Neural progenitor cell (in vitro differentiated cells): ENCODE data around the gene SYNGR2. TPM values are rescaled to one million over a fixed set of nuclear protein-coding genes. Genes with fewer than 3 reads are reported as not detected.

ENCODE experiments used
- DNase-seq: peaks from one replicate; pipeline ENCODE4 v3.0.0-alpha.2; 2016; ENCODE audit warnings: low spot score
- H2AFZ ChIP-seq: fragments of 200-600 bp; sonication (generic); replicated peaks from 2 replicates; pipeline ENCODE4 v1.6.1; 2016; ENCODE audit warnings: antibody characterized with exemption
- H3F3A ChIP-seq: fragments of 200-600 bp; sonication (generic); 2 replicates; pipeline ENCODE4 v1.6.1; 2016; ENCODE audit warnings: antibody characterized with exemption, low read depth
- H3K27ac ChIP-seq: fragments of 200-600 bp; sonication (generic); 2 replicates; pipeline ENCODE4 v1.5.1; 2016; ENCODE audit warnings: mild to moderate bottlenecking
- H3K27me3 ChIP-seq: fragments of 200-600 bp; sonication (generic); 2 replicates; pipeline ENCODE4 v1.6.1; 2016; ENCODE audit warnings: mild to moderate bottlenecking, moderate library complexity
- H3K36me3 ChIP-seq: fragments of 200-600 bp; sonication (generic); 2 replicates; pipeline ENCODE4 v1.5.1; 2016
- H3K4me1 ChIP-seq: fragments of 200-600 bp; sonication (generic); 2 replicates; pipeline ENCODE4 v1.6.1; 2016; ENCODE audit warnings: mixed run types
- H3K4me2 ChIP-seq: fragments of 200-600 bp; sonication (generic); 2 replicates; pipeline ENCODE4 v1.6.1; 2016
- H3K4me3 ChIP-seq: fragments of 200-600 bp; sonication (generic); 2 replicates; pipeline ENCODE4 v1.5.1; 2016
- H3K79me2 ChIP-seq: fragments of 200-600 bp; sonication (generic); 2 replicates; pipeline ENCODE4 v1.6.1; 2016; ENCODE audit warnings: low read depth
- H3K9ac ChIP-seq: fragments of 200-600 bp; sonication (generic); 2 replicates; pipeline ENCODE4 v1.6.1; 2016
- H3K9me3 ChIP-seq: fragments of 200-600 bp; sonication (generic); 2 replicates; pipeline ENCODE4 v1.5.1; 2016; ENCODE audit warnings: low read depth
- H4K20me1 ChIP-seq: fragments of 200-600 bp; sonication (generic); 2 replicates; pipeline ENCODE4 v1.6.1; 2016; ENCODE audit warnings: low read depth
- H3K27ac Mint-ChIP-seq: 3 replicates; pipeline ENCODE4 v1.8.0; 2021; ENCODE audit warnings: mixed read lengths
- H3K27me3 Mint-ChIP-seq: 2 replicates; pipeline ENCODE4 v1.8.0; 2022; ENCODE audit warnings: low read depth, mild to moderate bottlenecking, inconsistent platforms, moderate library complexity, mixed read lengths; ENCODE audit not compliant: insufficient read depth
- H3K36me3 Mint-ChIP-seq: 3 replicates; pipeline ENCODE4 v1.8.0; 2021; ENCODE audit warnings: mixed read lengths
- H3K4me1 Mint-ChIP-seq: 3 replicates; pipeline ENCODE4 v1.8.0; 2021; ENCODE audit warnings: mixed read lengths
- H3K4me3 Mint-ChIP-seq: 3 replicates; pipeline ENCODE4 v1.8.0; 2021; ENCODE audit warnings: mild to moderate bottlenecking, moderate library complexity, mixed read lengths
- H3K9me3 Mint-ChIP-seq: 3 replicates; pipeline ENCODE4 v1.8.0; 2020; ENCODE audit warnings: mixed read lengths
- EZH2 ChIP-seq: fragments of 200-600 bp; sonication (generic); IDR thresholded peaks from 2 replicates; pipeline ENCODE4 v1.6.1; 2017; ENCODE audit warnings: antibody characterized with exemption, mild to moderate bottlenecking, moderate library complexity
- EZH2phosphoT487 ChIP-seq: fragments of 200-600 bp; sonication (generic); IDR thresholded peaks from 2 replicates; pipeline ENCODE4 v1.6.1; 2017; ENCODE audit warnings: antibody characterized with exemption
- total RNA-seq: library from RNA; depleted of rRNA; stranded (reverse); fragments of >200 nt; gene quantifications from 2 replicates; pipeline ENCODE4 v1.2.3, GENCODE V29; 2015; ENCODE audit warnings: low replicate concordance
- TF ChIP-seq, protein P1 (sequence below): fragments of 200-600 bp; sonication (generic); IDR thresholded peaks from 2 replicates; pipeline ENCODE4 v1.5.1; 2017; ENCODE audit warnings: antibody characterized with exemption, mild to moderate bottlenecking

Gene SYNGR2
- total RNA-seq, 1 donor from 2014 or later = 6.2 TPM

DNA sequence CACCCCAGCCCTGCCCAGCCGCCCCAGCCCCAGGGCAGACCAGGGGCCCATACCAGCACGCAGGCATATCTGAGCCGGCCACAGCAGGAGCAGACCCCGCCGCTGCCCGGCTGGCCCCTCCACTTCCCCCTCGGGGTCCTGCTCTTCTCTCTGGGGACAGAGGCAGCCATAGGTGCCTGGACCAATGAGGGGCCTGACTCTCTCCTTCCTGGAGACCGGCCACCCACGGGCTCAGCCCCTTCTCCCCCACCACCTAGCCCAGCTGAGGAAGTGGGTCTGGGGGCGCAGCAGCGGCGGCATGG, 43.6 kb upstream of the SYNGR2 start:
- no peak overlapping the region for H3K4me3 Mint-ChIP-seq
- Histone ChIP-seq H2AFZ (no peak overlapping the region), H3K36me3 (no peaks in the 10 kb centered on the region), H4K20me1 (peaks cover 5% of the 10 kb centered on the region), H3F3A (peaks cover 11% of the 10 kb centered on the region), H3K79me2 (no peaks in the 10 kb centered on the region), H3K9me3 (no peaks in the 10 kb centered on the region), H3K4me2 (no peak overlapping the region), H3K4me3 (no peak overlapping the region), H3K27me3 (peaks cover 25% of the 10 kb centered on the region), H3K4me1 (peaks cover 23% of the 10 kb centered on the region), H3K27ac (no peak overlapping the region), H3K9ac (no peak overlapping the region)
- peaks cover 3% of the 10 kb centered on the region for H3K36me3 Mint-ChIP-seq
- no peak overlapping the region for H3K27ac Mint-ChIP-seq
- DNase-seq = no peak
- TF ChIP-seq EZH2phosphoT487 (no peak), EZH2 (no peak)
- TF ChIP-seq, protein P1, sequence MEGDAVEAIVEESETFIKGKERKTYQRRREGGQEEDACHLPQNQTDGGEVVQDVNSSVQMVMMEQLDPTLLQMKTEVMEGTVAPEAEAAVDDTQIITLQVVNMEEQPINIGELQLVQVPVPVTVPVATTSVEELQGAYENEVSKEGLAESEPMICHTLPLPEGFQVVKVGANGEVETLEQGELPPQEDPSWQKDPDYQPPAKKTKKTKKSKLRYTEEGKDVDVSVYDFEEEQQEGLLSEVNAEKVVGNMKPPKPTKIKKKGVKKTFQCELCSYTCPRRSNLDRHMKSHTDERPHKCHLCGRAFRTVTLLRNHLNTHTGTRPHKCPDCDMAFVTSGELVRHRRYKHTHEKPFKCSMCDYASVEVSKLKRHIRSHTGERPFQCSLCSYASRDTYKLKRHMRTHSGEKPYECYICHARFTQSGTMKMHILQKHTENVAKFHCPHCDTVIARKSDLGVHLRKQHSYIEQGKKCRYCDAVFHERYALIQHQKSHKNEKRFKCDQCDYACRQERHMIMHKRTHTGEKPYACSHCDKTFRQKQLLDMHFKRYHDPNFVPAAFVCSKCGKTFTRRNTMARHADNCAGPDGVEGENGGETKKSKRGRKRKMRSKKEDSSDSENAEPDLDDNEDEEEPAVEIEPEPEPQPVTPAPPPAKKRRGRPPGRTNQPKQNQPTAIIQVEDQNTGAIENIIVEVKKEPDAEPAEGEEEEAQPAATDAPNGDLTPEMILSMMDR = no peak
- no peaks in the 10 kb centered on the region for H3K9me3 Mint-ChIP-seq
- H3K4me1 Mint-ChIP-seq = peaks cover 11% of the 10 kb centered on the region
- peaks cover 7% of the 10 kb centered on the region for H3K27me3 Mint-ChIP-seq

DNA sequence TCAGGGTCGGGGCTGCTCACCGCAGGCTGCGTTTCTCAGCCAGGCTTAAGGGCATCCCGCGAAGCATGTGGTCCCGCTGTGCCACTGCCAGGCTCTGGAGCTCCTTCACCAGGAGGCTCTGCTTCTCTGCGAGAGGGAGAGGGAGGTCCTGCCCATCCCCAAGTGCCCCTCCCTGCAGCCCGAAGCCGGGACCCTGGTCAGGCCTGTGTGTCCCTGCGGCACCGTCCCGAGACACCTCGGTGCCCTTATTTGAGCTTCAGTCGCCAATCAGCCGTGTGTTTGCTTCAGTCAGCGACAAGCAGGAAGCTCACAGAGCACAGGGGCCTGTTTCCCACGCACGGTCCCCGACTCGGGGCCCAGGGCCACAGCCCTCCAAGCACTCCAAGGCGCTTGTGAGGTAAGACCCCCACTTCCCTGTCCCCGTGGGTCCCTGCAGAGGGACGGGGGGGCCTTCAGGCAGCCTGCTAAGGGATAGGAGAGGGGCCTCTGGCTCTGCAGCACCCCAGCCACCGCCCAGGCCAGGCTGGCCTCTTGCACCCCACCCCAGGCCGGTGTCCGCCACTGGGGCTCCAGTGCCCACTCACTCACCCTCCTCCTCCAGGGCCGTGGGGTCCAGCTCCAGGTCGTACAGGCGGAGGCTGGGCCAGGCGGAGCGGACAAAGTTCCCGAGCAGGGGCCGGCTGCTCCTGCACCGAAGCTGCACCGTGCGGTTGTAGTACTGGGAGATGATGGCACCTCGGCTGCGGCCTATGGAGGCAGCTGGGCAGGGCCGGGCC, 43.1 kb upstream of the SYNGR2 start:
- Mint-ChIP-seq H3K27ac (no peak overlapping the region), H3K36me3 (peaks cover 3% of the 10 kb centered on the region), H3K9me3 (no peaks in the 10 kb centered on the region), H3K4me1 (peaks cover 14% of the 10 kb centered on the region), H3K27me3 (peaks cover 10% of the 10 kb centered on the region), H3K4me3 (no peak overlapping the region)
- peaks cover 31% of the 10 kb centered on the region for H3K27me3 ChIP-seq
- TF ChIP-seq EZH2 (no peak), EZH2phosphoT487 (no peak)
- TF ChIP-seq, protein P1 = no peak
- DNase-seq = no peak
- no peaks in the 10 kb centered on the region for H3K9me3 ChIP-seq
- H4K20me1 ChIP-seq = peaks cover 5% of the 10 kb centered on the region
- H2AFZ ChIP-seq = no peak overlapping the region
- no peaks in the 10 kb centered on the region for H3K79me2 ChIP-seq
- H3K27ac ChIP-seq = no peak overlapping the region
- no peak overlapping the region for H3K4me3 ChIP-seq
- H3F3A ChIP-seq = peaks cover 15% of the 10 kb centered on the region
- H3K4me2 ChIP-seq = no peak overlapping the region
- H3K36me3 ChIP-seq = no peaks in the 10 kb centered on the region
- no peak overlapping the region for H3K9ac ChIP-seq
- H3K4me1 ChIP-seq = peaks cover 23% of the 10 kb centered on the region

DNA sequence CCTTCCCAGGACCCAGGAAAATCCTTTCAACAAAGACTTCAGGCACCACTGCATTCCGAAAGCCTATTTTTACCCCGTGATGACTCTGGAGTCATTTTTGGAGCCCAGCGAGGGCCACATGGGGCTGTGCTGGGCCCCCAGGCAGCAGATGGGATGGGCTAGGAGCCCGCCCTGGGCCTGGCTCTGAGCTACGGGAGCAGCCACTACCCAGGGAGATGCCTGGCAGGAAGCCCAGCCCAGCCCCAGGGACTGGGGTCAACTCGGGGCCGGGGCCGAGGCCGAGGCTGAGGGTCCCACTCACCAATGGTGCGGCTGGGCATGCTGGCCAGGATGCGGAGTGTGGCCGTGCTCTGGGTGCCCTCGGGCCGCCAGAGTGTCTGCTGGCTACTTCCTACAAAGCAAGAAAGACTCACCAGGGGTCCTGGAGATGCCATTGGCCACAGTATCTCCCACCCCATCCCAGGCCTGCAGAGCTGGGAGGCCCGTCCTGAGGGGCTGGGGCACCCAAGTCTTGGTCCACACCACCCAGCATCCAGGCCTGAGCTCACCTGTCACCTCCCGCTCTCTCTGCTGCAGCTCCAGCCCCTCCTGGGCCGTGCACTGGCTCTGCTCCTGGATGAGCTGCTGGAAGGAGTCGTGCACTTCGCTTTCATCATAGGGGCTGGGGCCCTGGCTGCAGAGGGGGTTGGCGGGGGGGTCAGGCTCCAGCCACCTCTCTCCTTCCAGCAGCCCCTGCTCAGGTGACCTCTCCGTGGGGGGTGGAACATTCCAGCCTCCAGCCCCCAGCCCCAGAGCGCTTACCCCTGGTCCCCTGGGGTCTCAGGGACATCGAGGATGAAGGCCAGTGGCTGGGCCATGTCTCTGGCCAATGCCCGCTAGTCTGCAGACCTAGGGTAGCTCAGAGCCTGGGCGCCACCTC, 42.1 kb upstream of the SYNGR2 start:
- no peak overlapping the region for H2AFZ ChIP-seq
- peaks cover 10% of the 10 kb centered on the region for H3K27me3 Mint-ChIP-seq
- no peak for DNase-seq
- no peaks in the 10 kb centered on the region for H3K36me3 ChIP-seq
- peaks cover 3% of the 10 kb centered on the region for H3K36me3 Mint-ChIP-seq
- no peaks in the 10 kb centered on the region for H3K9me3 ChIP-seq
- no peak overlapping the region for H3K9ac ChIP-seq
- H3K4me3 Mint-ChIP-seq = peak overlapping the region; percentile 66
- no peaks in the 10 kb centered on the region for H3K9me3 Mint-ChIP-seq
- H3K4me2 ChIP-seq = no peak overlapping the region
- H4K20me1 ChIP-seq = peaks cover 5% of the 10 kb centered on the region
- no peak overlapping the region for H3K27ac Mint-ChIP-seq
- H3K4me1 ChIP-seq = peaks cover 23% of the 10 kb centered on the region
- no peak overlapping the region for H3K27ac ChIP-seq
- TF ChIP-seq EZH2 = no peak
- TF ChIP-seq, protein P1 = no peak
- TF ChIP-seq EZH2phosphoT487 = no peak
- peaks cover 40% of the 10 kb centered on the region for H3K27me3 ChIP-seq
- H3K4me3 ChIP-seq = no peak overlapping the region
- H3K79me2 ChIP-seq = no peaks in the 10 kb centered on the region
- H3F3A ChIP-seq = peaks cover 15% of the 10 kb centered on the region
- peaks cover 14% of the 10 kb centered on the region for H3K4me1 Mint-ChIP-seq
